SK-N-MC (cell line): ENCODE results near the gene LNPK.

Experiments
- DNase-seq: peaks from one replicate; pipeline ENCODE4 v3.0.0-alpha.2; 2011; ENCODE audit warnings: low read depth, low spot score
- H3K27ac ChIP-seq: fragments of 200-600 bp; sonication (generic); 2 replicates; pipeline ENCODE4 v1.5.1; 2016; ENCODE audit warnings: mixed run types
- H3K36me3 ChIP-seq: fragments of 200-600 bp; sonication (generic); 2 replicates; pipeline ENCODE4 v1.6.1; 2017; ENCODE audit warnings: antibody characterized with exemption, low read length, mixed read lengths; ENCODE audit not compliant: insufficient read depth
- H3K4me3 ChIP-seq: fragments of 200-600 bp; sonication (generic); 2 replicates; pipeline ENCODE4 v1.5.1; 2016
- H3K9ac ChIP-seq: fragments of 200-600 bp; sonication (generic); 2 replicates; pipeline ENCODE4 v1.8.0; 2017; ENCODE audit warnings: mixed run types, mixed read lengths; ENCODE audit not compliant: insufficient read length
- H3K9me3 ChIP-seq: fragments of 200-600 bp; sonication (generic); 2 replicates; pipeline ENCODE4 v1.6.1; 2017; ENCODE audit warnings: low read depth, mild to moderate bottlenecking, antibody characterized with exemption, low read length, moderate library complexity, mixed read lengths
- EZH2 ChIP-seq: fragments of 200-600 bp; sonication (generic); IDR thresholded peaks from one replicate; pipeline ENCODE4 v1.6.1; 2017; ENCODE audit warnings: antibody characterized with exemption
- FOXP2 ChIP-seq: optimal IDR thresholded peaks from 2 replicates; pipeline ENCODE3; 2011; ENCODE audit warnings: mild to moderate bottlenecking, moderate library complexity; ENCODE audit not compliant: insufficient read depth; ENCODE audit errors: extremely low read length, control extremely low read depth
- POLR2AphosphoS5 ChIP-seq: IDR thresholded peaks from 2 replicates; pipeline ENCODE4 v1.6.1; 2012; ENCODE audit warnings: mild to moderate bottlenecking, low read depth, low read length, borderline replicate concordance

Gene LNPK

DNA sequence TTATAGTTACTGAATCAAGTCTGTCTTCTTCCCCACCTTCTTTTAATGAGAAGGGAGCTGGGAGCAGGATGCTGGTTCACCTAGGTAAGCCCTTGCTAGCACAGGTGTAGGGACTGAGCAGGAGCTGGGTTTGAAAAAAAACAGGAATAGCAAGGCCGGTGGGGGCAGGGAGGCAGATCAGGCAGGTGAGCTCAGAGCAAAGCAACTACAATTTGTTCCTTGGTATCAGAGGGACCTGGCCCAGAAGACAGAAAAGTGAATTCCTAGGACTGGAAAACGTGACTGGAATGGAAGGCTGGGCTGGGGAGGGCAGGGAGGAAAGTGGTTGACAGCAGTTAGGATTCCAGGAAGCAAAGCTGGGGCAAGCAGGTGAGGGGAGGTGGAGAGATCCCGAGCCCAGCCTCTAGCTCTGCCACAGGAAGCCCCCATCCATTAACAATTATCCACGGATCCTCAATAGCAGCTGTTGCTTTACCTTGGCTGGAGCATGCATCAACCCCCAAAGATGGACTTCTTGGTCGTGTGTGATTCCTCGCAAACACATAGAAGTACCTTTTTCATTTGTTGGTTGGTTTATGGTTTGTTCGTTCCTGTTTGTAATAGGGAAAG lies 118.4 kb downstream of the LNPK start:
- H3K9ac ChIP-seq: no peak overlapping the region
- no peak overlapping the region for H3K27ac ChIP-seq
- no peak overlapping the region for H3K4me3 ChIP-seq
- TF ChIP-seq POLR2AphosphoS5 (no peak), FOXP2 (no peak), EZH2 (no peak)
- H3K9me3 ChIP-seq: no peaks in the 10 kb centered on the region
- DNase-seq: no peak
- H3K36me3 ChIP-seq: no peaks in the 10 kb centered on the region

DNA sequence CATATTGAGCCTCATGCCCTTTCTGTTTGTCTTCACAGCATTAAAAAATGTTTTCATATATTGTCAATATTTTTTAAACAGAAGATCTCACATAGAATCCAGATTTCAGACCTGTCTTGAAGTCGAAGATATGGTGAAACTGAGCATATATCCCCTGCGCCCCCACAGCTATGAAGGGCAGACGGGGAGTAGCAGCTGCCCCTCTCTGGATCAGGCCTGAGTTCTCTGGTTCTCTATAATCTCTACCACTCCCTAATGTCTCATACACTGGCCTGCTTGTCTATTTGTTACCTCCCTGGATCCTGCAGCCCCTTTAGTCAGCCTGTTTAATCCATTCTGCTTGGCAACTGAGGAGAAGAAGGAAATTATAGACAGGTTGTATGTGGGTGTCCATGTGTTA lies 122.4 kb downstream of the LNPK start:
- no peak overlapping the region for H3K9ac ChIP-seq
- H3K9me3 ChIP-seq: no peaks in the 10 kb centered on the region
- no peak overlapping the region for H3K27ac ChIP-seq
- DNase-seq: no peak
- TF ChIP-seq POLR2AphosphoS5: no peak
- TF ChIP-seq EZH2: no peak
- TF ChIP-seq FOXP2: no peak
- H3K36me3 ChIP-seq: no peaks in the 10 kb centered on the region
- no peak overlapping the region for H3K4me3 ChIP-seq

DNA sequence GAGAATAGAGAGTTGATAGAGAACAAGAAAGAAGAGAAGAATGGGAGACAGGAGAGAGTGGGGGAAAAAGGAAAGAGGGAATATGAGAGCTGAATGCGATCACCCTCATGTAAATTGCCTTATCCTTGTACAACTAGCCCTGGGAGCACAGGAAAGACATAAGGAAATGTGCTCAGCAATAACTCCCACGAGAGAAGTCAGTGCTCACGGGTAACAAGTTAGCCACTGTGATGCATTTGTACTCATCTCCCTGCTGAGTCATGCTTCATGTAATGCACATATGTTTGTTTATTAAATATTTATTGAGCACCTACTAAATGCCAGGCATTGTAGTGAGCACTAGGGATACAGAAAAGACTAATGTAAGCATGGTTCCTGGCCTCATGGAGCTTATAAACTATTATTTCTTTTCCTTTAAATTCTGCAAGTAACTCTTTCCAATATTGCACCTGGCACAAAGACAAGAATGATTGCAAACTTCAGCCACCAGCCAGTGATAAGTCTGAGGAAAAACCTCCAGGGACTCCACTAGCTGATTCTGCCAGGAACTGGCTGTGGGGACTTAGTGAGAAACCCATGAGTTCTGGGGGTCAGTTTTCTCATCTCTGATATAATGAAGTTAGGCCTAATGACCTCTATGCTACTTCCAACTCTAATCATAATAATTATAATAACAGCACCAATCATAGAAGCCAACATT lies 124.1 kb downstream of the LNPK start:
- Histone ChIP-seq H3K9ac (no peak overlapping the region), H3K36me3 (no peaks in the 10 kb centered on the region), H3K4me3 (no peak overlapping the region), H3K27ac (no peak overlapping the region), H3K9me3 (no peaks in the 10 kb centered on the region)
- DNase-seq: no peak
- no peak for TF ChIP-seq FOXP2
- no peak for TF ChIP-seq POLR2AphosphoS5
- TF ChIP-seq EZH2: no peak

DNA sequence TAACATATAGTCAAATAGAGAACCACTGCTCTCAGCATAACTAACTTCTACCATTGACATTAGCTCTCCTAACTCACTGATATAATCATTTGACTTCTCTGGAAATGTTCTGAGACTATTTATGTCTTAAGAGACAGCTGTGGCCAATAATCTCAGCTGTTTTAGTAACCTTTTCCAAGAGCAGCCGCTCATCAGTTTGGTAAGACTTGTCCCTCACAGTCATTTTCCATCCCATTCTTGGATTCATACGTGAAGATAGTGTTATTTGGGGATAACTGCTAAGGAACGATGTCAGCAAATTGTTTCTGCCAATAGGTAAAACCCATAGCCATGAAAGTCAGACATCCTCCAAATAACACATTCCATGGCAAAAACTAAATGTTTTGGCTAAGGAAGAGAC lies 127.8 kb downstream of the LNPK start:
- DNase-seq: no peak
- no peaks in the 10 kb centered on the region for H3K36me3 ChIP-seq
- no peaks in the 10 kb centered on the region for H3K9me3 ChIP-seq
- TF ChIP-seq FOXP2: no peak
- TF ChIP-seq POLR2AphosphoS5: no peak
- no peak overlapping the region for H3K4me3 ChIP-seq
- no peak overlapping the region for H3K9ac ChIP-seq
- H3K27ac ChIP-seq: no peak overlapping the region
